ENCODE data around the gene EIF1B. TPM values are rescaled to one million over a fixed set of nuclear protein-coding genes. Genes with fewer than 3 reads are reported as not detected.

The EIF1B gene
- total RNA-seq, 2 experiments from 2014 or later: 35.1 to 39.2 TPM

DNA sequence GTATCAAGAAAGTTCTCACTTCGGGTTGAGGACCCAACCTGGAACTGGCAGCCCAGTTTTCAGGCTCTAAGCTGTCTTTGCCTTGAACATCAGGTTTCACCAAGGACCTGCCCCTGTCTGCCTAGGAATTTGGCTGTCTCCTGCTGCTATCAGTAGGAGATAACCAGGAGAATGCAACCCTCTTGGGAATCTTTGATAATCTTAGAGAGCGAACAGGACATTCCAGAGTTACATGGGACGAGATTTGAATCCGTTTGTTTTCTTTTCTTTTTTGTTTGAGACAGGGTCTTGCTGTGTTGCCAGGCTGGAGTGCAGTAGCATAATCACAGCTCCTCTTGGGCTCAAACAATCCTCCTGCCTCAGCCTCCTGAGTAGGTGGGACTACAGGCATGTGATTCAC lies 18.0 kb upstream of the EIF1B start:
- ATAC-seq (no peak), DNase-seq (no peak)
- H3K27ac Mint-ChIP-seq: no peak overlapping the region
- peaks cover 16% of the 10 kb centered on the region for H3K36me3 Mint-ChIP-seq (ENCODE audit: low read depth)
- intact Hi-C loops (cut with DNase I, micrococcal nuclease): no loop called here
- POLR2A ChIA-PET: no interaction called here
- no peaks in the 10 kb centered on the region for H3K4me1 Mint-ChIP-seq
- no peak overlapping the region for H3K4me3 Mint-ChIP-seq
- H3K9me3 Mint-ChIP-seq (ENCODE audit: low read depth): no peaks in the 10 kb centered on the region
- no peaks in the 10 kb centered on the region for H3K27me3 Mint-ChIP-seq
- CTCF ChIA-PET: interaction anchor here (0.5 to 1.0 kb wide), 4 partner anchors 96 to 787 kb away, joined by 3 to 8 read pairs (median 3); no protein-coding TSS in a partner anchor

DNA sequence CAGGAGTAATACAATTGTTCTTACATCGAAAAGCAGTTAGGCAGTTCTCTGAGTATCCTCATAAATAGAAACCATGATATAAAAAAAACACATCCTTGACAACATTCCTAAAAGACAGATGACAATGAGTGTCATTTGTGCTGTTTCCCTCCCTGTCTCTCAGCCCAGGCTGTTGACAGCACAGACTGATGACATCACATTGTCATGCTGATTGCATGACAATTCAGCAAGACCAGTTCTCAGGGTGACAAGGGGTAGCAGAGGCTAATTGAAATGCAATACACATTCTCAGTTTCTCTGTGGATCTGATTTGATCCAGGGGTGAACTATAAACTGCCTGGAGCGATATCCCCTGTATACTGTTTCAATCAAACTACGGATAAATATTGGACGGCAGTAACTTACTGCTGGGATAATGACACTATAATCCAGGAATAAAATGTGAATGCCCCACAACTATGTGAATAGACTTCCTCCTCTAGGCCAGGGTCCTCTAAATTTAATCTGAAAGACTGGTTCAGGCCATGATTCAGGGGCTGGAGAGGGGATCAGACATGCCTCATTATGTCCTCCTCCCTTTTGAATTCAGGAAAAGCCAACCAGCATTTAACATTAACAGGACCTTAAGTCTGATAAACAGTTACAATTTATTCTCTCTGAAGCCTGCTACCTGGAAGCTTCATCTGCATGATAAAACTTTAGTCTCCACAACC lies 16.7 kb upstream of the EIF1B start:
- CTCF ChIA-PET: no interaction called here
- POLR2A ChIA-PET: no interaction called here
- Mint-ChIP-seq H3K4me3 (no peak overlapping the region), H3K27ac (no peak overlapping the region), H3K9me3 (ENCODE audit: low read depth) (no peaks in the 10 kb centered on the region), H3K27me3 (no peaks in the 10 kb centered on the region), H3K4me1 (no peaks in the 10 kb centered on the region), H3K36me3 (ENCODE audit: low read depth) (peaks cover 16% of the 10 kb centered on the region)
- intact Hi-C loops (cut with DNase I, micrococcal nuclease): no loop called here
- ATAC-seq (no peak), DNase-seq (no peak)

DNA sequence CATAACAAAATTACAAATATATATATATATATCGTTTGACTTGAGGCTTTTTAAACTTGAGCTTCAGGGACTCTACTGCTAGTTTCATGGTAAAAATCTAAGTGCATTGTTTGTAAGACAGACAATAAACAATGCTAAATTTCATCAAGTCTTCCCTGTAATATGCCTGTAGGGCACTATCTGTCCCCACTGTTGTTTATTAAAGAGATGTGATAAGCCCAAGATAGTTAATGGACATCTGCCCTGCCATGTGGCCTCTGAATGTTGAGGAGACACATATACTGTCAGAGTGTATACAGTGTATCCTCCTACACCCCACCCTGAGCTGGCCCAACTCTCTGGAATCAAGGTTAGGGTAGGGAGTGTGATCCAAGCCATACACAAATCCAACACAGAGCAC lies 15.1 kb upstream of the EIF1B start:
- Mint-ChIP-seq H3K36me3 (ENCODE audit: low read depth) (peaks cover 16% of the 10 kb centered on the region), H3K27me3 (no peaks in the 10 kb centered on the region), H3K27ac (no peak overlapping the region), H3K9me3 (ENCODE audit: low read depth) (no peaks in the 10 kb centered on the region), H3K4me3 (no peak overlapping the region), H3K4me1 (no peaks in the 10 kb centered on the region)
- intact Hi-C loops (cut with DNase I, micrococcal nuclease): no loop called here
- ChIA-PET CTCF (interaction anchor here (0.5 to 1.4 kb wide), 3 partner anchors 13 to 103 kb away, joined by 3 to 4 read pairs (median 3); no protein-coding TSS in a partner anchor), POLR2A (no interaction called here)
- ATAC-seq (no peak), DNase-seq (no peak)

DNA sequence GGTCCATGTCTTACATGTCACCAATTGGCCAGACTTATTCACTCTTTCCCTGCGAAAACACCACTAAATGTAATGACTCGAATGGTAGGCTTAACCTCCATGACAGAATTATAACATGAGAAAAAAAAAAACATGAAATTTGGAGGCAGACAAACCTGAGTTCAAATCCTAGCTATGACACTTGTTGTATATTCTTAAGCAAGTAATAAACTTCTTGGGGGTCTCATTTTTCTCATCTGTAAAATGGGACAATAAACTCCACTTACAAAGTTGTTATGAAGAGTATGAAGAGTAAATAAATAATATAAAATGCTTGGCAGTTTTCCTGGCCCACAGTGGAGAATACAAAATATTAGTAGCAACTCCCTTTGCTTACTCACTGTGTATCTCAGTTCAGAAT lies 11.4 kb upstream of the EIF1B start:
- H3K4me1 Mint-ChIP-seq: no peaks in the 10 kb centered on the region
- peaks cover 18% of the 10 kb centered on the region for H3K36me3 Mint-ChIP-seq (ENCODE audit: low read depth)
- no peak for ATAC-seq
- POLR2A ChIA-PET: no interaction called here
- CTCF ChIA-PET: interaction anchor here (1.4 to 2.6 kb wide), 2 partner anchors 10 to 23 kb away, joined by 4 to 10 read pairs; no protein-coding TSS in a partner anchor
- no peaks in the 10 kb centered on the region for H3K9me3 Mint-ChIP-seq (ENCODE audit: low read depth)
- no peak overlapping the region for H3K27ac Mint-ChIP-seq
- no peak for DNase-seq
- no peak overlapping the region for H3K4me3 Mint-ChIP-seq
- no peaks in the 10 kb centered on the region for H3K27me3 Mint-ChIP-seq
- intact Hi-C loops (cut with DNase I, micrococcal nuclease): no loop called here

DNA sequence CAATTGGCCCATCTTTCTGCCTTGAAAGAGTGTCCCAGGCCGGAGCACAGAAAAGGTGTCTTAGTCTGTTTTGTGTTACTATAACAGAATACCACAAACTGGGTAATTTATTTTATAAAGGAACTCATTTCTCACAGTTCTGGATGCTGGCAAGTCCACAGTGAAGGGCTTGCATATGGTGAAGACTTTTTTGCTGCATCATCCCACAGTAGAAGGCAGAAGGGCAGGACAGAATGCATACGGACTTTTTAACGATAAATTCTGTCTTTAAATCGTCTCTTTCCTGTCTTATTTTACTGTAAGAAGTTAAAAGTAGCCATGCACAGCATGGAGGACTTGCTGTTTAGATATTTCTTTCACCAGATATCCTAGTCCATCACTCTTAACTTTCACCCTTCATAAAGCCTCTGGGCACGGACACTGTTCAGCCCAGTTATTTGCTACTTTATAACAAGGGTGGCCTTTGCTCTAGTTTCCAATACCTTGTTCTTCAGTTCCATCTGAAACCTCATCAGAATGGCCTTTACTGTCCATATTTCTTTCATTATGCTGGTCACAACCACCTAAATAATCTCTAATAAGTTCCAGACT lies 10.3 kb upstream of the EIF1B start:
- H3K36me3 Mint-ChIP-seq (ENCODE audit: low read depth): peaks cover 18% of the 10 kb centered on the region
- CTCF ChIA-PET: no interaction called here
- DNase-seq (no peak), ATAC-seq (no peak)
- H3K27me3 Mint-ChIP-seq: no peaks in the 10 kb centered on the region
- no peaks in the 10 kb centered on the region for H3K4me1 Mint-ChIP-seq
- H3K4me3 Mint-ChIP-seq: no peak overlapping the region
- intact Hi-C loops (cut with DNase I, micrococcal nuclease): no loop called here
- POLR2A ChIA-PET: no interaction called here
- no peak overlapping the region for H3K27ac Mint-ChIP-seq
- no peaks in the 10 kb centered on the region for H3K9me3 Mint-ChIP-seq (ENCODE audit: low read depth)

DNA sequence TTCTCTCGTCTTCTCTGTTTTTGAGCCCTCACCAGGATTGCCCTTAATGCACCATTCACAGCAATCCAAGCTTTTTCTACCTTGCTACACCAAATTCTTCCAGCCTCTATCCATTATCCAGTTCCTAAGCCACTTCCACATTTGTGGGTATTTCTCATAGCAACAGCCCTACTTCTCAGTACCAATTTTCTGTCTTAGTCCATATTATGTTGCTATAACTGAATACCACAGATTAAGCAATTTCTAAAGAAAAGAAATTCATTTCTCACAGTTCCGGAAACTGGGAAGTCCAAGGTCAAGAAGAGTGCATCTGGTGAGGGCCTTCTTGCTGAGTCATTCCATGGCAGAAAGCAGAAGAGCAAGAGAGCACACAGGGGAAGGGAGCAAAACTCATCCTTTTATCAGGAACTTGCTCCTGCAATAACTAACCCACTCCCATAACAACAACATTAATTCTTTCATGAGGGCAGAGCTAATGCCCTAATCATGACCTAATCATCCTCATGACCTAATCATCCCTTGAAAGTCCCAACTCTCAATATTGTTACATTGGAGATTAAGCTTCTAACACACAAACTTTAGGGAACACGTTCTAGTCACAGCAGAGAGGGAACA lies 9.7 kb upstream of the EIF1B start:
- Mint-ChIP-seq H3K4me1 (no peaks in the 10 kb centered on the region), H3K9me3 (ENCODE audit: low read depth) (no peaks in the 10 kb centered on the region), H3K27ac (no peak overlapping the region), H3K36me3 (ENCODE audit: low read depth) (peaks cover 13% of the 10 kb centered on the region), H3K4me3 (no peak overlapping the region), H3K27me3 (no peaks in the 10 kb centered on the region)
- CTCF ChIA-PET: no interaction called here
- POLR2A ChIA-PET: no interaction called here
- intact Hi-C loops (cut with DNase I, micrococcal nuclease): no loop called here
- no peak for DNase-seq
- ATAC-seq: no peak

DNA sequence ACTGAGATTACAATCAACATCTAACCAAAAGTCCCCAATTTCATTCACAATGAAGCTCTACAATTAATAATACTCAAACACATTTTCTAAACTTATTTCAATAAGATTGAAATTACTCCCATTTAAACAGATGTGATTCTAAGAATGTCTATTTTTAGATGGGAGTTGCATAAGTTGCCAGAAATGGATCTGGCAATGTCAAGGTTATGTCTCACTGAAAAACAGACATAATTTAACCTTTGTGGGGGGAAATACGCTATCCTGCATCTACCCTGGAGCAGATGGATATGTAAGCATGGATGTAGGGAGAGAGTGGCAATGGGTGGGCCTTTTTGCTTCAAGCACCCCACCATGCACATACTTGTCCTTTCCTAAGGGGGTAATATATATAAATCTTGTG lies 6.7 kb upstream of the EIF1B start:
- POLR2A ChIA-PET: no interaction called here
- no peaks in the 10 kb centered on the region for H3K4me1 Mint-ChIP-seq
- ATAC-seq: no peak
- no peak overlapping the region for H3K4me3 Mint-ChIP-seq
- intact Hi-C loops (cut with DNase I, micrococcal nuclease): no loop called here
- no peak overlapping the region for H3K27ac Mint-ChIP-seq
- DNase-seq: no peak
- peaks cover 11% of the 10 kb centered on the region for H3K36me3 Mint-ChIP-seq (ENCODE audit: low read depth)
- CTCF ChIA-PET: no interaction called here
- no peaks in the 10 kb centered on the region for H3K9me3 Mint-ChIP-seq (ENCODE audit: low read depth)
- H3K27me3 Mint-ChIP-seq: no peaks in the 10 kb centered on the region

DNA sequence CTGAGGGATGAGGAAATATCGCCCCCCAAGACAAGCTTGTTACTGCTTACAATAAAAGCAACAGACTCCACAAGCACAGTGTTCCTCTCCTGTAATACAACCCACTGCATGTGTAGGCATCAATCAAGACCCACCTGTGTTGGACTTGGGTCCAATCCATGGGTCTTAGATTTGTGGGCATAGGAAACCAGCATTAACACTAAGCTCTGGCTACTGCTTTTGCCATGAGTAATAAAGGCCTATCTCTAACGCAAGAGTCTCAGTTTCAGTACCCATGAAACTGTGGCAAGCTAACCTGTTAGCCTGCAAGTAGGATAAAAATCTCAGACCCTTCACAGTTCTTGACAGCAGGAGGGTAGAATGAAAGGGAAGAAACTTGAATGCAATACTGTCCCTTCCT lies 5.2 kb upstream of the EIF1B start:
- Mint-ChIP-seq H3K36me3 (ENCODE audit: low read depth) (peaks cover 11% of the 10 kb centered on the region), H3K4me1 (peaks cover 4% of the 10 kb centered on the region), H3K9me3 (ENCODE audit: low read depth) (no peaks in the 10 kb centered on the region), H3K4me3 (no peak overlapping the region), H3K27me3 (no peaks in the 10 kb centered on the region), H3K27ac (no peak overlapping the region)
- intact Hi-C loops (cut with DNase I, micrococcal nuclease): no loop called here
- ATAC-seq (no peak), DNase-seq (no peak)
- ChIA-PET CTCF (interaction anchor here (0.5 to 1.3 kb wide), 6 partner anchors 12 to 1021 kb away, joined by 3 to 4 read pairs (median 3); no protein-coding TSS in a partner anchor), POLR2A (interaction anchor here (0.6 kb wide), 1 partner anchor 22 kb away, joined by 4 read pairs; no protein-coding TSS in a partner anchor)

DNA sequence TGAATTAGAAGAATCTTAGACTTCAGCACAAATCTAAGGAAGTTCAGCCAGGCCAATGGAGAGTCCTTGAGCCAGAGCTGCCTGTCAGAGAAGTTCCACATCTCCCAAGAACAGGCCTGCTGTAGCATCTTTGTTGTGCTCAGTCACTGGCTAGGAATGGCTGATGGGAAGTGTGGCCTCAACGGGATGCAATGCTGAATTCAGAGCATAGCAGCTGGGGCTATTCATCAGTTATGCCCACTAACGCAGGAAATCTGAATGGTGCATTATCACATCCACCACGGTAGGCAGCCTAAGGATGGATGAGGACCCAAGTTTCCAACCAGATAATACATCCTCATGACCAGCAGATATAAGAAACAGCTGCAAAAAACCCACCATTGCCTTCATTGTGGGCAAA lies 3.2 kb upstream of the EIF1B start:
- ATAC-seq: no peak
- ChIA-PET POLR2A (no interaction called here), CTCF (interaction anchor here (1.2 to 2.7 kb wide), 4 partner anchors 11 to 125 kb away, joined by 3 to 10 read pairs (median 6); no protein-coding TSS in a partner anchor)
- Mint-ChIP-seq H3K36me3 (ENCODE audit: low read depth) (peaks cover 11% of the 10 kb centered on the region), H3K4me3 (no peak overlapping the region), H3K27ac (no peak overlapping the region), H3K9me3 (ENCODE audit: low read depth) (no peaks in the 10 kb centered on the region), H3K27me3 (no peaks in the 10 kb centered on the region), H3K4me1 (peaks cover 11% of the 10 kb centered on the region)
- DNase-seq: no peak
- intact Hi-C loops (cut with DNase I, micrococcal nuclease): loop anchor here in 1 of 2 experiments (5.0 kb wide), 1 partner anchor 1254 kb away; the partner anchor contains the start of genes SCN11A and WDR48

DNA sequence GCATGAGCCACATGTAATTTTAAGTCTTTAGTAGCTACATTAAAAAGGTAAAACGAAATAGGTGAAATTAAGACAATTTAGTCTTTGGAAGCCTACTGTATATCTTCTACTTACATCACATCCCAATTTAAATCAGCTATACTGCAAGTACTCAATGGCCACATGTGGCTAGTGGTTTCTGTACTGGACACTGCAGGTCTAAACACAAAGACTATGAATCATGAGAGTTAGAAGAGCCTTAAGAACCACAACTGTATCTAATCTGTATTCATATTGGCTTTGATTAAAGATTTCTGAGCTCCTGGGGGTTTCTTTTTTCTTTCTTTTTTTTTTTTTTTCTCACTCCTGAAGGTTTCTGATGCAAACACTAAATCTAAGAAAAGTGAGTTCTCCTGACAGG lies 2.3 kb upstream of the EIF1B start:
- no peaks in the 10 kb centered on the region for H3K27me3 Mint-ChIP-seq
- POLR2A ChIA-PET: no interaction called here
- DNase-seq (no peak), ATAC-seq (no peak)
- H3K4me3 Mint-ChIP-seq: no peak overlapping the region
- peaks cover 19% of the 10 kb centered on the region for H3K4me1 Mint-ChIP-seq
- intact Hi-C loops (cut with DNase I, micrococcal nuclease): loop anchor here in 1 of 2 experiments (5.0 kb wide), 1 partner anchor 1255 kb away; the partner anchor contains the start of genes SCN11A and WDR48
- peaks cover 16% of the 10 kb centered on the region for H3K36me3 Mint-ChIP-seq (ENCODE audit: low read depth)
- H3K27ac Mint-ChIP-seq: no peak overlapping the region
- H3K9me3 Mint-ChIP-seq (ENCODE audit: low read depth): no peaks in the 10 kb centered on the region
- CTCF ChIA-PET: interaction anchor here (0.6 to 2.7 kb wide), 7 partner anchors 11 to 126 kb away, joined by 3 to 10 read pairs (median 4); no protein-coding TSS in a partner anchor

DNA sequence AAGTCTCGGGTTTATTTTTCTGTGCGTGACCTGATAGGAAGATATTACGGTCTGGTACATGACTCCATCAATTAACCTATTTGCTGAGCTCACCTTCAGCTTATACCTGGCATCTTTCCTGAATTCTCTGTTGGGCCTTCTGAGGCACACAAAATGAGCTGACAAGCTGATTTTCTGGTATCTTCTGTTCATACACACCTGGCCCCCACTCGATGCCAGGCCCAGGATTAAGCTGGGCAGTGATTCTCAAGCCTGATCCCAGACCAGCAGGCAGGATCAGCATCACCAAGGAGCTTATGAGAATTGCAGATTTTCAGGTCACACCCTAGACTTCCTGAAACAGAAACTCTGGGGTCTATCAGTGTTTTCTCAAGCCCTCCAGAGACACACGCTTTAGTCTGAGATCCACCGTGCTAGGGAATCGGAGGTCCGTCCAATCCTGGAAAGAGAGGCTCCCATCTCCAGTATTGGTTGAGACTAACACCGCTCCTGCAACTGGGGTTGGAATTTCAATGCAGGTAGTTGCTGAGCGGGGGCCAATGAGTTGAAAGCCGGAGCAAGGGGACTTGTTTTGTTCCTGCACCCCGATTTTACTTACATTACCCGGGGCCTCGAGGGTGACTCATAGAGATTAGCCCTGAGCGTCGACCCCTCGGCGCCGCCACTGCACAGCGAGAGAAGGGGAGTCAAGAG lies 636 bp upstream of the EIF1B start:
- Mint-ChIP-seq H3K4me3 (peak overlapping the region; percentile 100), H3K27ac (peak overlapping the region; percentile 99), H3K4me1 (peaks cover 25% of the 10 kb centered on the region), H3K27me3 (no peaks in the 10 kb centered on the region), H3K9me3 (ENCODE audit: low read depth) (no peaks in the 10 kb centered on the region), H3K36me3 (ENCODE audit: low read depth) (peaks cover 27% of the 10 kb centered on the region)
- intact Hi-C loops (cut with DNase I, micrococcal nuclease): loop anchor here (1.0 to 5.0 kb wide), 8 partner anchors 28 to 1653 kb away; partner anchors contain the start of genes RPL14 (in 2 of the 2), RPSA (in 2 of the 2), ZNF621 (in 2 of the 2) and CTNNB1 (in 1 of the 2)
- DNase-seq: no peak
- ATAC-seq: no peak
- CTCF ChIA-PET: interaction anchor here (0.6 to 1.8 kb wide), 7 partner anchors 8 to 273 kb away, joined by 3 to 11 read pairs (median 4); no protein-coding TSS in a partner anchor
- POLR2A ChIA-PET: interaction anchor here (0.7 to 1.2 kb wide), 4 partner anchors 28 to 890 kb away, joined by 3 to 5 read pairs (median 4); partner anchors contain the start of genes CTNNB1 and RPL14
